ENCODE data around the gene ANKS1A. TPM values are rescaled to one million over a fixed set of nuclear protein-coding genes. Genes with fewer than 3 reads are reported as not detected.

The ANKS1A gene
- total RNA-seq, 1 donor from 2014 or later: 17.0 TPM

- no peak for DNase-seq (ENCODE audit: low spot score)
- Histone ChIP-seq H2AFZ (replicated peaks) (no peak overlapping the region), H3K27me3 (no peaks in the 10 kb centered on the region), H3K36me3 (no peaks in the 10 kb centered on the region), H3K27ac (no peak overlapping the region), H4K20me1 (ENCODE audit: low read depth) (peaks cover 24% of the 10 kb centered on the region), H3K4me1 (peaks cover 10% of the 10 kb centered on the region), H3K9ac (peak overlapping the region; percentile 24), H3K4me3 (no peak overlapping the region), H3F3A (ENCODE audit: low read depth) (no peaks in the 10 kb centered on the region), H3K9me3 (ENCODE audit: low read depth) (no peaks in the 10 kb centered on the region), H3K79me2 (ENCODE audit: low read depth) (no peaks in the 10 kb centered on the region), H3K4me2 (no peak overlapping the region)
- Mint-ChIP-seq H3K9me3 (no peaks in the 10 kb centered on the region), H3K36me3 (no peaks in the 10 kb centered on the region), H3K27me3 (ENCODE audit: insufficient read depth, low read depth) (no peaks in the 10 kb centered on the region), H3K27ac (no peak overlapping the region), H3K4me3 (no peak overlapping the region), H3K4me1 (peaks cover 27% of the 10 kb centered on the region)
- no peak for TF ChIP-seq EZH2 (IDR thresholded peaks at IDR 0.05)
- TF ChIP-seq CTCF (IDR thresholded peaks at IDR 0.05): no peak
- no peak for TF ChIP-seq EZH2phosphoT487 (IDR thresholded peaks at IDR 0.05)
Measured at GRCh38 chr6:34957231-34957783, 68.3 kb downstream of the ANKS1A start.

GRCh38 chr6:34958734-34959133, 69.7 kb downstream of the ANKS1A start:
- H3K36me3 ChIP-seq: no peaks in the 10 kb centered on the region
- no peak overlapping the region for H3K9ac ChIP-seq
- H3K4me2 ChIP-seq: no peak overlapping the region
- H3K9me3 ChIP-seq (ENCODE audit: low read depth): no peaks in the 10 kb centered on the region
- Mint-ChIP-seq H3K27ac (no peak overlapping the region), H3K9me3 (no peaks in the 10 kb centered on the region), H3K27me3 (ENCODE audit: insufficient read depth, low read depth) (no peaks in the 10 kb centered on the region), H3K4me3 (no peak overlapping the region), H3K36me3 (peaks cover 2% of the 10 kb centered on the region), H3K4me1 (peaks cover 24% of the 10 kb centered on the region)
- TF ChIP-seq EZH2phosphoT487 (IDR thresholded peaks at IDR 0.05) (no peak), CTCF (IDR thresholded peaks at IDR 0.05) (no peak), EZH2 (IDR thresholded peaks at IDR 0.05) (no peak)
- H3K4me1 ChIP-seq: peaks cover 10% of the 10 kb centered on the region
- peaks cover 6% of the 10 kb centered on the region for H3K79me2 ChIP-seq (ENCODE audit: low read depth)
- no peaks in the 10 kb centered on the region for H3K27me3 ChIP-seq
- H3F3A ChIP-seq (ENCODE audit: low read depth): no peaks in the 10 kb centered on the region
- DNase-seq (ENCODE audit: low spot score): no peak
- H3K27ac ChIP-seq: no peak overlapping the region
- peaks cover 24% of the 10 kb centered on the region for H4K20me1 ChIP-seq (ENCODE audit: low read depth)
- no peak overlapping the region for H3K4me3 ChIP-seq
- no peak overlapping the region for H2AFZ ChIP-seq (replicated peaks)

- Histone ChIP-seq H3K27me3 (no peaks in the 10 kb centered on the region), H3K79me2 (ENCODE audit: low read depth) (peaks cover 6% of the 10 kb centered on the region), H3K27ac (no peak overlapping the region), H3K36me3 (no peaks in the 10 kb centered on the region), H3K4me1 (peaks cover 10% of the 10 kb centered on the region), H2AFZ (replicated peaks) (no peak overlapping the region), H3F3A (ENCODE audit: low read depth) (no peaks in the 10 kb centered on the region), H4K20me1 (ENCODE audit: low read depth) (peaks cover 24% of the 10 kb centered on the region), H3K4me2 (no peak overlapping the region), H3K4me3 (no peak overlapping the region), H3K9ac (no peak overlapping the region), H3K9me3 (ENCODE audit: low read depth) (no peaks in the 10 kb centered on the region)
- peaks cover 2% of the 10 kb centered on the region for H3K36me3 Mint-ChIP-seq
- no peak for TF ChIP-seq EZH2phosphoT487 (IDR thresholded peaks at IDR 0.05)
- TF ChIP-seq EZH2 (IDR thresholded peaks at IDR 0.05): no peak
- no peak for TF ChIP-seq CTCF (IDR thresholded peaks at IDR 0.05)
- peaks cover 24% of the 10 kb centered on the region for H3K4me1 Mint-ChIP-seq
- H3K9me3 Mint-ChIP-seq: no peaks in the 10 kb centered on the region
- no peak overlapping the region for H3K4me3 Mint-ChIP-seq
- no peak for DNase-seq (ENCODE audit: low spot score)
- H3K27me3 Mint-ChIP-seq (ENCODE audit: insufficient read depth, low read depth): no peaks in the 10 kb centered on the region
- H3K27ac Mint-ChIP-seq: no peak overlapping the region
Measured at GRCh38 chr6:34959224-34959623, 70.2 kb downstream of the ANKS1A start.

Data from neural progenitor cell (in vitro differentiated cells).